Esophagus squamous epithelium (tissue), 5 donors: Measurements from ENCODE around the gene GRSF1. TPM values are rescaled to one million over a fixed set of nuclear protein-coding genes. Genes with fewer than 3 reads are reported as not detected.

Experiments
- DNase-seq: peaks from one replicate; lab custom pipeline; 2025; lab: John Stamatoyannopoulos, UW
- H3K27ac ChIP-seq, 4 donors: fragments of 200-600 bp; sonication (generic); one replicate each; pipeline ENCODE4 v1.5.1; 2016 to 2019; ENCODE audit warnings: mild to moderate bottlenecking in 1 of 4
- H3K27me3 ChIP-seq, 4 donors: fragments of 200-600 bp; sonication (generic); 1 replicate in 3 of 4; 2 replicates in 1 of 4; pipeline versions ENCODE4 v1.5.1 to v1.6.0; 2017 to 2021; ENCODE audit warnings: antibody characterized with exemption in 1 of 4
- H3K36me3 ChIP-seq, 3 donors: fragments of 200-600 bp; sonication (generic); one replicate each; pipeline ENCODE4 v1.5.1; 2016 to 2019
- H3K4me1 ChIP-seq, 3 donors: fragments of 200-600 bp; sonication (generic); one replicate each; pipeline ENCODE4 v1.5.1; 2017 to 2019
- H3K4me3 ChIP-seq, 4 donors: fragments of 200-600 bp; sonication (generic); 1 replicate in 3 of 4; 2 replicates in 1 of 4; pipeline ENCODE4 v1.5.1; 2016 to 2019; ENCODE audit warnings: mild to moderate bottlenecking in 2 of 4, moderate library complexity in 1 of 4
- H3K9me3 ChIP-seq, 3 donors: fragments of 200-600 bp; sonication (generic); one replicate each; pipeline ENCODE4 v1.5.1; 2016 to 2019
- CTCF ChIP-seq, 6 experiments: fragments of 450-650 bp in 4 of 6; fragments of 200-600 bp in 2 of 6; sonication (generic) in 2 of 6; IDR thresholded peaks; one replicate each; pipeline ENCODE4 v1.5.1; 2016 to 2019; ENCODE audit warnings: antibody characterized with exemption in 6 of 6, mild to moderate bottlenecking in 4 of 6, moderate library complexity in 4 of 6
- POLR2A ChIP-seq, 4 donors: fragments of 450-650 bp; IDR thresholded peaks; one replicate each; pipeline ENCODE4 v1.6.1; 2017; ENCODE audit warnings: antibody characterized with exemption in 4 of 4, mild to moderate bottlenecking in 4 of 4, moderate library complexity in 3 of 4
- WGBS, 2 donors: methylation state at CpG; one replicate each; pipeline ENCODE4 v1.1.5; 2018; 5-methylcytosine and 5-hydroxymethylcytosine counted together
- intact Hi-C: fragments of 100-400 bp; cut with DNase I; formaldehyde crosslinking; loops from one replicate; pipeline ENCODE4 v1.15.0; 2022
- total RNA-seq, 4 donors: library from RNA; depleted of rRNA; stranded (reverse); fragments of >200 nt; gene quantifications; one replicate each; pipeline ENCODE4 v1.1.0, GENCODE V29; 2016
- donor health status: DM: yes; HTN: yes; CAD: no.

Gene GRSF1
- total RNA-seq = 10 to 100 TPM; 33.4 to 59.5 (median 54.0) TPM

- DNase-seq = peak; percentile 73
- peak within 1 kb of the TSS; percentile 91 to 99 (median 94) for H3K27ac ChIP-seq
- 0% methylated on average over 13 of the region's 51 CpGs; no CpG with 5 or more reads in 1 of the 2 donors for WGBS, 2 donors
- H3K9me3 ChIP-seq = no peaks in the 10 kb centered on the region
- peak within 1 kb of the TSS; percentile 76 to 100 (median 87) for H3K4me3 ChIP-seq
- peaks cover 0 to 13% (median 0%) of the 10 kb centered on the region in 3 donors for H3K36me3 ChIP-seq
- H3K4me1 ChIP-seq = peaks cover 0 to 53% (median 15%) of the 10 kb centered on the region in 3 donors
- no peaks in the 10 kb centered on the region for H3K27me3 ChIP-seq
- intact Hi-C loops = loop anchor here (10.0 kb wide), 1 partner anchor 165 kb away; no protein-coding TSS in a partner anchor
- TF ChIP-seq CTCF (IDR thresholded peaks at IDR 0.05) (peak in 2 of 6 experiments; percentile 14 to 29), POLR2A (IDR thresholded peaks at IDR 0.05) (peak in 2 of 4 donors; percentile 60 to 79)
Observed at GRCh38 chr4:70839589-70840093, at the start of gene GRSF1. Gene GRSF1, minus strand, starts transcription at chr4:70839890. Its CDS starts 63 bp downstream, at chr4:70839827.

GRCh38 chr4:70885174-70885573, 45.5 kb upstream of the GRSF1 start:
- DNase-seq = no peak
- 49 to 53% methylated on average over 6 of the region's 6 CpGs for WGBS, 2 donors
- no peaks in the 10 kb centered on the region for H3K27me3 ChIP-seq
- TF ChIP-seq CTCF (IDR thresholded peaks at IDR 0.05) (no peak), POLR2A (IDR thresholded peaks at IDR 0.05) (no peak)
- H3K36me3 ChIP-seq = no peaks in the 10 kb centered on the region
- no peak overlapping the region for H3K4me3 ChIP-seq
- H3K9me3 ChIP-seq = no peaks in the 10 kb centered on the region
- no peak overlapping the region for H3K27ac ChIP-seq
- intact Hi-C loops = no loop called here
- H3K4me1 ChIP-seq = no peaks in the 10 kb centered on the region

GRCh38 chr4:70880739-70881138, 41.0 kb upstream of the GRSF1 start:
- no peaks in the 10 kb centered on the region for H3K27me3 ChIP-seq
- TF ChIP-seq POLR2A (IDR thresholded peaks at IDR 0.05) = no peak
- TF ChIP-seq CTCF (IDR thresholded peaks at IDR 0.05) = no peak
- H3K36me3 ChIP-seq = no peaks in the 10 kb centered on the region
- intact Hi-C loops = no loop called here
- H3K4me1 ChIP-seq = no peaks in the 10 kb centered on the region
- H3K27ac ChIP-seq = no peak overlapping the region
- no peaks in the 10 kb centered on the region for H3K9me3 ChIP-seq
- WGBS, 2 donors = 57 to 63% methylated on average over 3 of the region's 3 CpGs
- H3K4me3 ChIP-seq = no peak overlapping the region
- DNase-seq = no peak

- H3K27ac ChIP-seq = no peak overlapping the region
- H3K27me3 ChIP-seq = no peaks in the 10 kb centered on the region
- intact Hi-C loops = no loop called here
- no peaks in the 10 kb centered on the region for H3K9me3 ChIP-seq
- TF ChIP-seq CTCF (IDR thresholded peaks at IDR 0.05) = no peak
- no peak for TF ChIP-seq POLR2A (IDR thresholded peaks at IDR 0.05)
- 85 to 88% methylated on average over 3 of the region's 3 CpGs for WGBS, 2 donors
- H3K4me3 ChIP-seq = no peak overlapping the region
- no peak for DNase-seq
- H3K4me1 ChIP-seq = no peaks in the 10 kb centered on the region
- no peaks in the 10 kb centered on the region for H3K36me3 ChIP-seq
Observed at GRCh38 chr4:70877556-70877955, 37.9 kb upstream of the GRSF1 start.

GRCh38 chr4:70874268-70875156, 34.8 kb upstream of the GRSF1 start:
- Histone ChIP-seq H3K36me3 (no peaks in the 10 kb centered on the region), H3K4me3 (no peak overlapping the region), H3K27ac (no peak overlapping the region), H3K4me1 (no peaks in the 10 kb centered on the region), H3K9me3 (no peaks in the 10 kb centered on the region), H3K27me3 (no peaks in the 10 kb centered on the region)
- no peak for TF ChIP-seq CTCF (IDR thresholded peaks at IDR 0.05)
- TF ChIP-seq POLR2A (IDR thresholded peaks at IDR 0.05) = no peak
- 82 to 90% methylated on average over 17 to 19 of the region's 19 CpGs for WGBS, 2 donors
- intact Hi-C loops = no loop called here
- DNase-seq = no peak
